GF-D8 (cell line): ENCODE measurements around the gene DPM1.
A peak's percentile ranks its signal among the peaks of the same experiment; 100 is the strongest.

Experiments used
- DNase-seq: peaks from one replicate; lab custom pipeline; 2025; lab: John Stamatoyannopoulos, UW

The DPM1 gene

DNA sequence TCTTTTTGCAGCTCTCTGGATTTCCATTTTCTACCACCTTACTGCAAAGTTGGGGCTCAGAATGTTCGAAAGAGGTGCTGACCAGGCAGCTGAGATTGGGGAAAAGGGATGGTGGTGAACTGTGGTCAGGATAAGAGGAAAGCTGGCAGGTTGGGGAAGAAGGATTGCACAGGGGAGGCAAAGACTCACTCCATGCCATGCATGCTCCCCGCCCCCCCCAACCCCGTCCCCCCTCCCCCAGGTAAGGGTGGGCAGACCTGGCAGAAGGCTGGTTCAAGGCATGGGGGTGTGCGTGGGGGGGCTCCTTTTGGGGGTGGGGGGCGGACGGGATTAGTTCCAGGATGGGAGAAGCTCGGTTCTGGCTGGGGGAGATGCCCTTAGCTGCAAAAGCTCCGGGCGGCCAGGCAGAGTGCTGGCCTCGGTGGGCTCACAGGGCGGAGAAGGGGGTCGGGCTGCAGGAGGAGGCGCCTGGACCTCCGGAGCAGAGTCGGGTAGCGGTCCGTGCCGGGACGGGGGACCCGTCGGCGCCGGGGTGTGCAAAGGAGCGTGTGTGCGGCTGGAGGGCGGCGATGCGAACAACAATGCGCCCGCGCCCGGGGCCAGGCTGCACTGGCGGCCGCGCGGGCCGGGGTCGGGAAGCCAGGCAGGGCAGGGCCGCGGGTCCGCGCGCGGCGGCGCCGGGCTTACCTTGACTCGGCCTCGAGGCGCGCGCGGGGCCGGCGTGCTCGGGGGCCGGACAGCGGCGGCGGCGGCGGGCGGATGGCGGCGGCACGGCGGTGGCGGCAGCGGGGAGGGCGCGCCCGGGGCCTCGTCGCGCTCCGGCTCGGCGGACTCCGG lies 28.0 kb downstream of the DPM1 start:
- no peak for DNase-seq

DNA sequence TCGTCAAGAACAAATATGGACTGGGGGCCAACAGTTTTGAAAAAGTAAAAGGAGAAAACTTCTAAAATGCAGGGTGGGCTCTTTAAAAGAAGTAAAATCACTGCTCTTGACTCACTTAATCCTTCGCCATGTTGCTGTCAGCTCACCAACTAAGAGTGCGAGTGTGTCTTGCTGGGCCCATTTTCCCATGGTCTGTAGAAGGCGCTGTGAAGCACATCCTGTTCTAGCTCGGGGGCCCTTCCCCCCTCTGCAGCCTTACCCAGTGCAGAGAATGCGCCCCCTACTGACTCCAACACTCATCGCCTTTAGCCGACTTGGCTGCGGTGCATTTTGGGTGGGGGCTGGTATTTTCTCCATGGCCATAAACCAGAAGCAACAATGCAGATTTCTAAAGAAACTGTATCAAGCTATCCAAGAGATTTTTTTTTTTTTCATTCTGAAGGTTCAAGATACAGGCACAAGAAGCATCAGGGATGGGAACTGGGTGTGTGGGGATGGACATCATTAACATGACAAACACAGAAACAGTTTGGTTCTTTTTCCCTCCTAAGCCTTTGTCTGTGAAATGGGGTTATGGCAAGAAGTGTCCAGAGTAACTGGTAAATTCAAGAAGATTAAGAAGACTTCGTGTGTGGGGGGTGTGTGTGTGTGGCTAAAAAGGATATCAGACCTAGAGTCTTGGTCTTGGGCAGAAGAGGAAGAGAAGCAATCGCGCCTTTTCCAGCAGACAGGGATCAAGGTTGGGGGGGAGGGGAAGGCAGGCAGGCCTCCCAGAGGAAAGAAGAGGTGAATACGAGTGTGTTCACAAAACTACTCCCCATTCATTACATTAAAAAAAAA lies 28.8 kb downstream of the DPM1 start:
- DNase-seq: peak; percentile 67

DNA sequence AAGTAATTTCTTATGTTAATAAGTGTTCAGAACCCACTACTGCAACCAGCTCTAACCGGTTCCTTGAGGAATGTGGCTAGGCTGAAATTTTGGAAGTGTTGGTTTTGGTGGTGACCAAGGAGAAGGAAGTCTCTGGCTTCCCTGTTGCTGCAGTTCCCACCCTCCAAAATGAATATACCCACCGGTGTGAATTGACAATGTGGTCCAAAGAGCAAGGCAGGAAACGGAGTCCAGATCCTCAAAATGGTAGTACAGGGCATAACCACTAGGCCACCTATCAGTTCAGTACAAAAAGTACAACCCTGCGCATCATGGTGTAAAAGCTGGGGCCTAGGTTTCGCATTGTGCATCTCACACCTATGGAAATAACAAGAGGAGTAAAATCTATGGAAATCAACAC lies 29.9 kb downstream of the DPM1 start:
- DNase-seq: no peak

DNA sequence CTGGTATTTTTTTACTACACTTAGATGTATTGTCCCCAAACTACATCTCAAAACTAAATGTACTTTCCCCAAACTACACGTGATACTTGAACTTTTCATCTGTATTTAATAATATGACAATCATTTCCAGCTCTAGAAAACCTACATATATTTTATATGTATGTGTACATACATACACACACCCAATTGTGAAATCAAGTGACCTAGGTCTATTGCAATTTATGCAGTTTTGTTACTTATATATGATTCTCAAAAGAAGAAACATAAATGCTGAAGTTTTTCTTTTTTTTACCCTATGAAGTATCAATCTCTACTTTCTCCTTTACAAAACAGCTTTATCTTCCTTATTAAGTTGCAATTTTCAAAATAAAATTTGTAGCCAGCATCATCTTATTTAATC lies 31.8 kb downstream of the DPM1 start:
- no peak for DNase-seq

DNA sequence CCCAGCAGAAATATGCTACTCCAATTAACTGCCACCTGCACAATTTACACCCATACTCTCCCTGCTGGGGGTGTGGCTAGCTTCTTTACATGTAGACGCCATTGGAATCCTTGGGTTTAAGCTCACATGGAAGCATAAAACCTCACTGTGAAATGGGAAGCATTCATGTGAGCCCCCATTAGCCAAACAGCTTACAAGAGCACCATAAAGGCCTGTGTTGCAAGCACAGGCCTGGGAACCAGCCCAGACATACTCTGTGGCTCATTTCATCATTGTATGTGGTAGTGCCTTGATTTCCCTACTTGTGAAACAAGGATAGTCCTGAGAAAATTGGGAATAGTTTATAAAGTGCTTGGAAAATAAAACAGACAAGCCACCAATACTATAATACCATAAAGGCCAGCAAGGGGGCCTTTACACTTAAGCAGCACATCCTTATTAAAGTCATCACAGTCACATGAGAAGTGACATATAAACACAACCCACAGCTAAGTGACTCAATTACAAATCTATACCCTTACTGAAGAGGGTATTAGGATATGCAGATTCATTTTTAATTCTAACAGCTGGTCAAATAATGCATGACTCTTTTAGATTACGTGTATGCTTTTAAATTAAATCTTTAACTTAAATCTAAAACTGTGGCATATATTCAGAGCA lies 33.9 kb downstream of the DPM1 start:
- DNase-seq: no peak

DNA sequence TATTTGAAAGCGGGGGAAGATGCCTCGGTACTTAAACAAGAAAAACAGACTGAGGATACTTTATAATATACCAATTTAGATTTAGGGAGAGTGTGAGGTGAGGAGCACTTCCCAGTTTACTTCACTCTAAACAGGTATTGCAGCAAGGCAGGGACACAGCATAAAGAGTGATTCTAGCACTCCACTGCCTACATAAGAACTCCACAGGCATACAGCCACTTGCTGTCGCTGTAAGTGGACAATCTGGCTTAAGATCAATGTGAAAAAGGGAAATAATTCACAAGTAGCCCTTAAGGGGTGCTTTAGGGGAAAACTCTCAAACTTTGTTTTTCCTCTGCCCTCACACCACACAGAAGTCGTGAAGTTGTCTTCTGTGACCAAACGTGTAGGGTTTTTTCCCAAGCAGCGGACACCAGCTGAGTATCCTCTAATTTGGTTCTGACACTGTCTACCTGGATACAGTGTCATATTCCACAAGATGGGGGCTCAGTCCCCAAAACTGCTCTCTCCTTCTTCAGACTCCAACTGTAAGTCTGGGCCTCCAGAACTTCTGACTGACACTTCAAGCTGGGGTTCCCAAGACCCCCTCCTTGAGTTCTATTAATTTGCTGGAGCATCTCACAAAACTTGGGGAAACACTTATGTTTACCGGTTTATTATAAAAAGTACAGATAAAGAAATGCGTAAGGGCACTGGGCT lies 36.4 kb downstream of the DPM1 start:
- DNase-seq: no peak

DNA sequence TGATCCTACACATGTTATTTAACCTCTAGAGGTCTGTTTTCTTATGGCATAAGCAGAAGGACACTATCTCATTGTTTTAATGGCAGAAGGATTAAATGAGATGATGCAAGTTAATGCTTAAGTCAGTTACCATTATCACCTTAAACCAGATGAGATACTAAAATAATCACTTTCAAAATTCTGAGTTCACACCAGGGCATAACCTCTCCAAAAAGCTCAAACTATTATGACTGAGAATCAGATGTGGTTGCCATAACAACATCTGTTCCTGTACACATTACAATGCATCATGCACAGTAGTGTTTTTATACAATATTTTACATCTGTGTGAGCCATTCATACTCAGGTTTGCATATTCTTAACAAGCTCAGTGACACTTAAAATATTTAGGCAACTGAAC lies 37.3 kb downstream of the DPM1 start:
- DNase-seq: no peak

DNA sequence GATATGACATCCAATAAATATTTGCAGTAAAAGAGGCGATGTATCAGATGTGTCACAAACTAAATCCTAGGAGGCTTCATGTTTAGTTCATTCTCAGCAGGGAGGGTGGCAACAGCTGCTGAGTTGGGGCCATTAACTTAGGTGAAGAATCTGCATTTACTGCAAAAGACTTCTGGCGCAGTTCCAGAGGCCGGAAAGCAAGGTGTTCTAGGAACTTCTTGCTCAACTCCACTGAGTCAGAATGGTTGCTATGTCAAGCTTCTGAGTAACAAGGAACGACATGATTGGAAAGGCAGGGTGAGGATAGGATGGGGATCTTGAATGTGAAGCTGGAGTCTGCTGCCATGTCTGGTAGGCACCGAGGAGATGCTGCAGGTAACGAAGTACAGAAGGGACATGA lies 38.8 kb downstream of the DPM1 start:
- no peak for DNase-seq

DNA sequence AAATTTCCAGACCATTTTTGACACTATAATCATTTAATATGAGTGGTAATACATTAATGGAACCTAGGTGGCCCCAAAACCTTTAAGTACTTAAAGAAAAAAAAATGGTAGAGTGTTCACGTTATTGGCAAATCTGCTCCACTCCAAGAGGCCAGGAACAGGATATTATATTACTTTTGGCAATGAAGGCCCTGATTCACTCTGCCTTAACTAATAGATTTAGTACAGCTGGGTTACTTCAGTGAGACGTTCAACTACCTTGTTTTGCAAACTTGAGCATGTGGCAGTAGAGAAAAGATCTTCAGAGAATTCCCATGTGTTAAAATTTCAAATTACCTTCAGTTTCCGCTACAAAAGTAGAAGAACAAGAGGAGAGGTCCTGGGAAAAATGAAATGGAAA lies 39.9 kb downstream of the DPM1 start:
- DNase-seq: no peak

DNA sequence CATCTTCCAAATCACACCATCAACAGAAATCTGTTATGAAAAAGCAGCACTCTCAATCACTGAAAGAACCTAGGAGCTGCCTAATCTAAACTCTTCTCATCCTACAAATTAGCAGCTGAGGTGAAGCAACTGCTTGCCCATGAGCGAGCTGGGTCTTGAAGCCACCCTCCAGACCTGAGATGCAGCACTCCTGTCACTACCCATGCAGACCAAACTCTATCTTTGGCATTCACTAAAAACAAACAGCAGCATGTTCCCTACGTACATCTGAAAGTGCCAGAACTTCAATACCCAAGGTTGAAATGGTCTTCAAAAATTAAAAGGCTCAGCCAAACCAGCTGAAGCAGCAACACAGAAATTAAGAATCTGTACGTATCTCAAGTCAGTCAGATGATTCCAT lies 41.4 kb downstream of the DPM1 start:
- no peak for DNase-seq

DNA sequence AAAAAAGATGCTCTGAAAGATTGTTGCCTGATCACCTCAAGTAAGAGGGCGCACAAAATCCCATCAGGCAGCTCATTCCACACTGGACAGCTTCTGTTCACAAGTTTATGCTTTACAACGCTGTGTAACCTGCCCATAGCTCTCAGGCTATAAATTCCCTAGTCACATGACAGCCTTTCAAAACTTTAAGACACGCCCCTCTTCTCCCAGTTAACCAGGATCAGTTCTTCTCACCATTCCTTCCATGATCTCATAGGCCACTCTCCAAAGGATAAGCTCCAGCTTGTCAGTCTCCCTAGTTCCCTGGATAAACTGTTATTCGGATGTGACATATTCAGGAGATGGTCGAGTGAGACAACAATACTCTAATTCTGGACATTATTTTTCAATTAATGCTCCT lies 42.1 kb downstream of the DPM1 start:
- DNase-seq: no peak

DNA sequence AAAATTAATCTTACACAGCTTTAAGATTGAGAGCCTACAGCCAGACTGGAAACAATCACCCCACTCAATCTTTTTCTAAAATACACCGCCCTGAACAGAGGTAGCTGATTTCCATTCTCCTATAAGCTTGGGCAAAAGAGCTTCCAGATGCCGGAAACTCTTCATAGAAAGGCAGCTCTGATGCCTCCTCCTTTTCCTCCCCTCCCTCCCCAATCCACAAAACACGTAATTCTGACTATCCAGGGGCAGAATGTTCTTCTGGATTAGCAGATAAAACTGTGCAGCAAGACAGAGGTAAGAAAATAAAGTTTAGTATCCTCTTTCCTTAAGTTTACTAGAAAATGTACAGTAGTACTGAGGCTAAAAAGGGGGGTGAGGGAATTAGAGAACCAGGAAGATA lies 42.9 kb downstream of the DPM1 start:
- no peak for DNase-seq

DNA sequence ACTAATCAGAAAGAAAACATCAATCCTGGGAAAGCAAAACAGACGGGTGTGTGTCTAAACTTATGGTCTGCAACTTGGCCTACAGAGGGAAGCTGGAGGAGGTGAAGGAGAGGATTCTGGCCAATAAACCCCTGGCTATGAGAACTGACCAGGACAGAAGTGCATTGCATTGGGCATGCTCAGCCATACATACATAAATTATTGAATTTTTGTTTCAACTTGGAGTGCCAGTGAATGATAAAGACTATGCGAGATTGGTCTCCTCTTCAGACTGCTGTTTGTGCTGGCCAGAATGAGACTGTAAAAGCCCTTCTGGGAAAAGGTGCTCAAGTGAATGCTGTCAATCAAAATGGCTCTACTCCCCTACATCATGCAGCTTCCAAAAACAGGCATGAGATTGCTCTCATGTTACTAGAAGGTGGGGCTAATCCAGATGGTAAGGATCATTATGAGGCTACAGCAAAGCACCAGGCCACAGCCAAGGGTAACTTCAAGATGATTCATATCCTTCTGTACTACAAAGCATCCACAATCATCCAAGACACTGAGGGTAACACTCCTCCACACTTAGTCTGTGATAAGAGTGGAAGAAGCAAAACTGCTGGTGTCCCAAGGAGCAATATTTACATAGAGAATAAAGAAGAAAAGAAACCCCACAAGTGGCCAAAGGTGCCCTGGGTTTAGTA lies 44.5 kb downstream of the DPM1 start:
- no peak for DNase-seq

DNA sequence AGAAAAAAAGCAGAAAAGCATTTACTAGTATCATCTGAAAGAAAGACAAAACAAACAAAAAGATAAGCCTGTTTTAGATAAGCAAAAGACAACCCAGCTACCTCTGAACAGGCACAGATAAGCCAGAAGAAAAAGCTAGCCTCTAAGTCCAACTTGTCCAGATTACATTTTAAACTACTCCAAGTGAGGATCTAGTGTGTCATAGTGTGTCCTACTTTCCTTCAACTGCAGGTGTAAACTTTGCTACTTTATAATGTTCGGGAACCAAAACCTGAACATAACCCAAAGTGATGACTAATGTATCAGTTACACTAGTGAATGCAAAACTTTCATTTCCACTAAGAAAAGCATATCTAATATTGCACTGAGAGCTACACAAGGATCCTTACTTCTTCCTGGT lies 46.6 kb downstream of the DPM1 start:
- DNase-seq: no peak

DNA sequence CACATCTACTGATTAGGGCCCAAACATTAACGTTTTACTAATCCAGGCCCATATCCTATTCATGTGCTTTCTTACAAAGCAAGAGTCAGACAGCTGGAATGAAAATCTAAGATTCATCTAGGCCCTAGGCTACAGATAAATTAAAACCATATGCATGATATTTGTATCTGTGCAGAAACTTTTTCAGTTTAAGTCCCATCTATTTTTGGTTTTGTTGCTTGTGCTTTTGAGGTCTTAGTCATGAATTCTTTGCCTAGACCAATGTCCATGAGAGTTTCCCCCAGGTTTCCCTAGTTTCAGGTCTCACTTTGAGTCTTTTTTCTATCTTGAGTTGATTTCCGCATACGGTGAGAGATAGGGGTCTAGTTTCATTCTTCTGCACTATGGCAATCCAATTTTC lies 47.3 kb downstream of the DPM1 start:
- DNase-seq: no peak

DNA sequence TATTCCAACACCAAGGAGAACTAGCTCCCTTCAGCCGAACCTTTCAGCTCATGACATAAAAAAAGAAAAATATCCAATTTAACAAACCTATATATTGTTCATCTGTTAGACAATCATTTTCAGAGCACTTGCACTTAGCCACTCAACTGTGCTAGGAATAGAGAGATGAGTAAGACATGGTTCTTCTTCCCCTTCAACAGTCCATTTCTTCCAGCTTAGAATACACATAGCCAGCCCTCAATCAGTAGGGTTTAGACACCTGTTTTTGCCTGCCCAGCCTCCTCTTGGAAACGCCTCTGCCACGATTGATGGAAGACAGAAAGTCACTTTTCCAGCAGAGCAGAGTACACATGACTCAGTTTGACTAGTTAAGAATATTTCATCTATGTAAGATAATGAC lies 48.9 kb downstream of the DPM1 start:
- DNase-seq: no peak

DNA sequence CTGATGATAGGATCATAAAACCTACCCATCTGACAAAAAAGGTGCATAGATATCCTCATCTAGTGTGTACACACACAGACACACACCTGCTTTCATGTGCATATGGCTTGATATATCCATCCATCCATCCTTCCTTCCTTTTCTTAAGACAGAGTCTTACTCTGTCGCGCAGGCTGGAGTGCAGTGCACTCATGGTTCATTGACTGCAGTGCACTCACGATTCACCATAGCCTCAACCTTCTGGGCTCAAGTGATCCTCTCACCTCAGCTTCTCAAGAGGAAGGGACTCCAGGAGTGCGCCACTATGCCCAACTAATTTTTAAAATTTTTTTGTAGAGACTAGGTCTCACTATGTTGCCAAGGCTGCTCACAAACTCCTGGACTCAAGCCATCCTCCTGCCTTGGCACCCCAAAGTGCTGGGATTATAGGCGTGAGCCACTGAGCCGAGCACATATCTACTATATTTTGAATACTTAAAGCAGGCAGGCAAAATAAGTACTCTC lies 54.2 kb downstream of the DPM1 start:
- DNase-seq: no peak

DNA sequence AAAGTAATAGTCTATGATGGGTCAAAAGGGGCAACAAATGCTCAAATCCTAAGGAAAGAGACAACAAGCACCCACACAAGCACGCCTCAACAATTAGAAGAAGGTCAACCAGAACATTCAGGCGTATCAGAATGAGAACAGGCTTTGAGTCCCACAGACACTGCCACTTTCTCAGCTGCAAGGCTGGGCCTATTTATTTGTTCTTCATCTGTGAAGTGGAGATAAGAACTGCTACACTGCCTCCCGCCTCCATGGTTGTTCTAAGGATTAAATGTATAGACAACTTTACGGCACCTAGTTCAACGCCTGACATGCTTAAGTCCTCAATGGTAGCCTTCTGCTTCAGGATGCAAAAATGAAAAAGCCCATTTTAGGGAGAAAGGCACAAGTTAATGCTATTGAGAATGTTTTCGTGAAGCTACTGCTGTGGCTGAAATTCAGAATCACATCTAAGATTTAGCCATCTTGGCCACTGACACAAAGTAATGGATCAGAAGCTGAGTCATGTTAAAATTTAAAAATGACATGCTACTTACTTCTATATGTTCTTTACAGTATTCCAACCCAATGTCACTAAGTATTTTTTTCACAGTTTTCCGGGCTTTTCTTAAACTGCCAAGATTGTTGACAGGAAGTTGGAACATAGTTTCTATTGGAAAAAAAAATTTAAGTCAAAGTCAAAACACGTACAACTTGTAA lies 54.8 kb downstream of the DPM1 start:
- DNase-seq: no peak

DNA sequence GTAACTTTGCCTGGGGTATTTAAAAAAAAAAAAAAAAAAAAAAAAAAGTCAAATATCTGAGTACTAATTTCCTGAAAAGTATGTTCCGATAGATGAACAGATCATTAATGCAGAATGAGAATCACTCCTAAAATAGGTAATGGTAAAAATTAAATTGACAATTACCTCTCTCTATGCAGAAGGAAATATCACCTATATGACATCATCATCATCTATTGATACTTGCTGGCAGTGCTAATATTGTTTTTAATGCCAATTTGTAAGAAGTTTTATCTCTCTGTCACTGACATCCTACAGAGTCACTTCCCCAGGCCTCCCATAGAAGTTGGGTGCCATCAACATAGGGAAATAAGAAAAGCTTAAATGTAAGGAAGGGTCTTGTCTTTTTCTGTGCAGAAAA lies 57.0 kb downstream of the DPM1 start:
- DNase-seq: no peak

DNA sequence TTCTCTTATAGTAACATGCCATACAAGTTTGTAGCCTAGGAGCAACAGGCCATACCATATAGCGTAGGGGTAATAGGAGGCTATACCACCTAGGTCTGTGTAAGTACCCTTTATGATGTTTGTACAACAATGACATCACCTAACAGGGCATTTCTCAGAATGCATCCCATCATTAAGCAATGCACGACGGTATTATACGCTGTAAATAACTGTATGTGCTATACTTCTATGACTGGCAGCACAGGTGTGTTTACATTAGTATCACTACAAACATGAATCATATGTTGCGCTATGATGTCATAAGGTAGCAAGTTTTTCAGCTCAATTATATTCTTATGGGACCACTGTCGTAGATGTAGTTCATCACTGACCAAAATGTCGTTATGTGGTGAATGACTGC lies 58.1 kb downstream of the DPM1 start:
- DNase-seq: no peak

DNA sequence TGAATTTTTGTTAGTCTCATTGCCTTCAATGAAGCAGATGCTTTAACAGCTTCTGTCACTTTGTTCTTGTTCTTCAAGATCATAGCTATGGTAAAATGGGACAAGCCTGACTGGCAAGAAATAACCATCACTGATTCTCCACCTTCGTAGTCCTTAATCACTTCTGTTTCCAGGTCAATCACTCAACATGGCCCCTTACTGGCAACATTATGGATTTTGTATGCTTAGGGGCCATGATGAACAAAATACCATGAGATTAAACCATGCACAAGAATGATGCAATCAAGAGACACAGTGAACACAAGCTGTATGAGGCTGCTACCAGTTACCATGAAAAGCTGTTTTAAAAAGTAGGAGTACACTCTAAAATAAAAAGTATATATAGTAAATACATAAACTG lies 59.9 kb downstream of the DPM1 start:
- DNase-seq: no peak
